Adrenal gland (tissue), 12 donors: ENCODE results near the gene CEP72. TPM values are rescaled to one million over a fixed set of nuclear protein-coding genes. Genes with fewer than 3 reads are reported as not detected.

Source experiments
- DNase-seq, 7 donors: peaks; one replicate each; pipeline ENCODE4 v3.0.0-alpha.2; 2019 to 2020
- H3K27ac ChIP-seq, 5 donors: fragments of 200-600 bp; sonication (generic) in 4 of 5; 1 replicate in 3 of 5; 2 replicates in 2 of 5; pipeline versions ENCODE4 v1.5.1 to v1.8.0; 2016 to 2020; ENCODE audit warnings: mild to moderate bottlenecking in 1 of 5
- H3K27me3 ChIP-seq: fragments of 200-600 bp; 2 replicates; pipeline ENCODE4 v1.8.0; 2021
- H3K36me3 ChIP-seq, 2 donors: fragments of 200-600 bp; replicated peaks in 1 of 2; 1 replicate in 1 of 2; 2 replicates in 1 of 2; pipeline versions ENCODE4 v1.5.1 to v1.8.0; 2018 to 2022
- H3K4me1 ChIP-seq, 2 donors: fragments of 200-600 bp; replicated peaks in 1 of 2; 1 replicate in 1 of 2; 2 replicates in 1 of 2; pipeline versions ENCODE4 v1.5.1 to v1.8.0; 2018 to 2021
- H3K4me3 ChIP-seq, 4 donors: fragments of 200-600 bp; sonication (generic) in 3 of 4; one replicate each; pipeline ENCODE4 v1.5.1; 2016 to 2018
- H3K9me3 ChIP-seq, 3 donors: fragments of 200-600 bp; sonication (generic) in 1 of 3; replicated peaks in 1 of 3; 1 replicate in 2 of 3; 2 replicates in 1 of 3; pipeline versions ENCODE4 v1.5.1 to v1.8.0; 2016 to 2021
- POLR2A ChIP-seq, 2 donors: fragments of 450-650 bp; IDR thresholded peaks; one replicate each; pipeline ENCODE4 v1.6.1; 2017; ENCODE audit warnings: antibody characterized with exemption in 2 of 2, mild to moderate bottlenecking in 2 of 2, moderate library complexity in 1 of 2
- WGBS, 4 donors: extraction: QIAGEN DNeasy Blood & Tissue Kit in 2 of 4; methylation state at CpG; one replicate each; pipeline versions ENCODE4 v1.1.5 to v1.1.7; 2013 to 2017; 5-methylcytosine and 5-hydroxymethylcytosine counted together
- intact Hi-C, 2 donors: fragments of 100-400 bp; cut with DNase I; formaldehyde crosslinking; loops; one replicate each; pipeline versions ENCODE4 v1.14.1 to v1.15.0; 2022 to 2023
- polyA plus RNA-seq, 3 donors: library from polyadenylated mRNA; stranded (reverse); fragments of 200-250 nt in 2 of 3; fragments of 350-450 nt in 1 of 3; fragmentation: Illumina TruSeq in 1 of 3; extraction: RNeasy Lipid Tissue Mini Kit (QIAGEN cat#74804) in 1 of 3; gene quantifications; one replicate each; pipeline ENCODE4 v1.2.3, GENCODE V29; 2013 to 2014
- total RNA-seq, 9 donors: library from RNA; depleted of rRNA in 4 of 9; stranded (reverse); fragments of >200 nt in 4 of 9; fragments of 120-200 nt in 1 of 9; fragmentation: NEBNext Ultra II Directional in 1 of 9; extraction: Animal tissue kit (Norgen Biotek cat#: 25700) in 1 of 9; gene quantifications; one replicate each; pipeline versions ENCODE4 v1.1.0 to v1.2.4, GENCODE V29; 2013 to 2023
- TF ChIP-seq, protein P1 (sequence below), 6 experiments: fragments of 450-650 bp in 4 of 6; fragments of 200-600 bp in 2 of 6; sonication (generic) in 1 of 6; IDR thresholded peaks; 1 replicate in 5 of 6; 2 replicates in 1 of 6; pipeline versions ENCODE4 v1.5.1 to v1.8.0; 2016 to 2021; ENCODE audit warnings: antibody characterized with exemption in 6 of 6, mild to moderate bottlenecking in 2 of 6, moderate library complexity in 1 of 6
- donor health status: healthy with polysubstance abuse.
- donor health status: Bipolar disorder and iron deficiency.
- donor health status: DM: yes; HTN: yes; CAD: no.
- donor health status: DM: no; HTN: no; CAD: no.
- donor health status: DM: no; HTN: no; CAD: no.
- donor health status: DM: yes; HTN: yes; CAD: no.

CEP72 gene
- total and polyA plus RNA-seq, 12 donors = 0.36 to 7.8 (median 2.5) TPM

DNA sequence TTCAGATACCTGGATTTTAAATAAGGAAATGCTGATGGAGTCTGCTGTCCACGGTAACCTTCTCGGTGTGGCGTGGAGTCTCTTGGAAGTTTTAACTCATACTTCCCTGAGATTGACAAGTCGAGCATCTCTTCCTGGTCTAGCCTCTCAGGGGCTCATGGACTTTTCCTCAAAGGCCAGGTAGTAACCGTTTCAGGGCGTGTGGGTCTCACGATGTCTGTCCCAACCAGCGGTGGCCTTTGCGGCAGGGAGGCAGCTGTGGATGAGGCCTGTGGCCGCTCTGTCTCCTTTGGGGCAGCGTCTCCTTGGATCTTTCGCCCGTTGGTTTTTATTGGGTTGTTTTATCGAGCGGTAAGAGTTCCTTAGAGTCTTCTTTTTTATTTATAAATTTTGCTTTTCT lies 32.8 kb downstream of the CEP72 start:
- H3K27me3 ChIP-seq = no peaks in the 10 kb centered on the region
- no peak overlapping the region for H3K4me3 ChIP-seq
- no peak overlapping the region for H3K27ac ChIP-seq
- no peaks in the 10 kb centered on the region for H3K36me3 ChIP-seq
- intact Hi-C loops = no loop called here
- no peaks in the 10 kb centered on the region for H3K4me1 ChIP-seq
- DNase-seq = no peak
- 94 to 96% (median 95%) methylated on average over 15 of the region's 15 CpGs for WGBS, 4 donors
- TF ChIP-seq, protein P1, sequence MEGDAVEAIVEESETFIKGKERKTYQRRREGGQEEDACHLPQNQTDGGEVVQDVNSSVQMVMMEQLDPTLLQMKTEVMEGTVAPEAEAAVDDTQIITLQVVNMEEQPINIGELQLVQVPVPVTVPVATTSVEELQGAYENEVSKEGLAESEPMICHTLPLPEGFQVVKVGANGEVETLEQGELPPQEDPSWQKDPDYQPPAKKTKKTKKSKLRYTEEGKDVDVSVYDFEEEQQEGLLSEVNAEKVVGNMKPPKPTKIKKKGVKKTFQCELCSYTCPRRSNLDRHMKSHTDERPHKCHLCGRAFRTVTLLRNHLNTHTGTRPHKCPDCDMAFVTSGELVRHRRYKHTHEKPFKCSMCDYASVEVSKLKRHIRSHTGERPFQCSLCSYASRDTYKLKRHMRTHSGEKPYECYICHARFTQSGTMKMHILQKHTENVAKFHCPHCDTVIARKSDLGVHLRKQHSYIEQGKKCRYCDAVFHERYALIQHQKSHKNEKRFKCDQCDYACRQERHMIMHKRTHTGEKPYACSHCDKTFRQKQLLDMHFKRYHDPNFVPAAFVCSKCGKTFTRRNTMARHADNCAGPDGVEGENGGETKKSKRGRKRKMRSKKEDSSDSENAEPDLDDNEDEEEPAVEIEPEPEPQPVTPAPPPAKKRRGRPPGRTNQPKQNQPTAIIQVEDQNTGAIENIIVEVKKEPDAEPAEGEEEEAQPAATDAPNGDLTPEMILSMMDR (IDR thresholded peaks at IDR 0.05) = no peak
- TF ChIP-seq POLR2A (IDR thresholded peaks at IDR 0.05) = no peak
- no peaks in the 10 kb centered on the region for H3K9me3 ChIP-seq

- no peak overlapping the region for H3K4me3 ChIP-seq
- H3K9me3 ChIP-seq = no peaks in the 10 kb centered on the region
- no peaks in the 10 kb centered on the region for H3K36me3 ChIP-seq
- H3K27ac ChIP-seq = no peak overlapping the region
- intact Hi-C loops = no loop called here
- DNase-seq = no peak
- no peaks in the 10 kb centered on the region for H3K4me1 ChIP-seq
- no peak for TF ChIP-seq POLR2A (IDR thresholded peaks at IDR 0.05)
- TF ChIP-seq, protein P1 (IDR thresholded peaks at IDR 0.05) = no peak
- no peaks in the 10 kb centered on the region for H3K27me3 ChIP-seq
- 90 to 98% (median 93%) methylated on average over 13 of the region's 13 CpGs for WGBS, 4 donors
Observed at GRCh38 chr5:645421-645820, 33.3 kb downstream of the CEP72 start.

GRCh38 chr5:646396-647201 lies 34.5 kb downstream of the CEP72 start:
- H3K4me1 ChIP-seq = no peaks in the 10 kb centered on the region
- no peaks in the 10 kb centered on the region for H3K9me3 ChIP-seq
- DNase-seq = no peak
- TF ChIP-seq, protein P1 (IDR thresholded peaks at IDR 0.05) = no peak
- TF ChIP-seq POLR2A (IDR thresholded peaks at IDR 0.05) = no peak
- intact Hi-C loops = no loop called here
- no peaks in the 10 kb centered on the region for H3K36me3 ChIP-seq
- WGBS, 4 donors = 84 to 92% (median 91%) methylated on average over 10 to 18 of the region's 18 CpGs
- no peak overlapping the region for H3K27ac ChIP-seq
- H3K27me3 ChIP-seq = no peaks in the 10 kb centered on the region
- no peak overlapping the region for H3K4me3 ChIP-seq

GRCh38 chr5:647311-647710 lies 35.2 kb downstream of the CEP72 start:
- no peak for DNase-seq
- Histone ChIP-seq H3K4me3 (no peak overlapping the region), H3K27me3 (no peaks in the 10 kb centered on the region)

More at GRCh38 chr5:647311-647710, 35.2 kb downstream of the CEP72 start:
- WGBS, 4 donors = 95 to 100% (median 99%) methylated on average over 3 to 4 of the region's 4 CpGs
- TF ChIP-seq POLR2A (IDR thresholded peaks at IDR 0.05) = no peak
- TF ChIP-seq, protein P1 (IDR thresholded peaks at IDR 0.05) = no peak
- intact Hi-C loops = no loop called here
- no peaks in the 10 kb centered on the region for H3K4me1 ChIP-seq
- no peaks in the 10 kb centered on the region for H3K36me3 ChIP-seq
- H3K27ac ChIP-seq = no peak overlapping the region
- H3K9me3 ChIP-seq = no peaks in the 10 kb centered on the region
